Endodermal cell (in vitro differentiated cells): ENCODE measurements around the gene SUGCT. TPM values are rescaled to one million over a fixed set of nuclear protein-coding genes. Genes with fewer than 3 reads are reported as not detected.
A peak's percentile ranks its signal among the peaks of the same experiment; 100 is the strongest.

ENCODE experiments used
- DNase-seq: peaks from one replicate; pipeline ENCODE4 v3.0.0-alpha.2; 2017
- H3K27ac ChIP-seq: 2 replicates; pipeline ENCODE4 v1.5.1; 2013; ENCODE audit warnings: mild to moderate bottlenecking, low read depth, low read length, moderate library complexity
- H3K27me3 ChIP-seq: 2 replicates; pipeline ENCODE4 v1.6.1; 2013; ENCODE audit warnings: mild to moderate bottlenecking, low read length, moderate library complexity; ENCODE audit not compliant: insufficient read depth, control insufficient read depth, poor library complexity, severe bottlenecking
- H3K36me3 ChIP-seq: 2 replicates; pipeline ENCODE4 v1.7.0; 2013; ENCODE audit warnings: mild to moderate bottlenecking, low read length, moderate library complexity; ENCODE audit not compliant: control insufficient read depth, insufficient read depth
- H3K4me1 ChIP-seq: one replicate; pipeline ENCODE4 v1.7.0; 2013; ENCODE audit warnings: low read length; ENCODE audit not compliant: control insufficient read depth, insufficient read depth
- H3K4me3 ChIP-seq: 2 replicates; pipeline ENCODE4 v1.5.1; 2013; ENCODE audit warnings: mild to moderate bottlenecking, low read length, moderate library complexity
- H3K9ac ChIP-seq: 2 replicates; pipeline ENCODE4 v1.6.1; 2013; ENCODE audit warnings: mild to moderate bottlenecking, low read length, moderate library complexity; ENCODE audit not compliant: poor library complexity, severe bottlenecking; ENCODE audit errors: extremely low read depth
- H3K9me3 ChIP-seq: 2 replicates; pipeline ENCODE4 v1.6.1; 2013; ENCODE audit warnings: mild to moderate bottlenecking, low read length, moderate library complexity; ENCODE audit not compliant: control insufficient read depth
- H3K27ac Mint-ChIP-seq: 2 replicates; pipeline ENCODE4 v1.8.0; 2020; ENCODE audit warnings: mixed read lengths
- H3K27me3 Mint-ChIP-seq: 2 replicates; pipeline ENCODE4 v1.8.0; 2021; ENCODE audit warnings: mild to moderate bottlenecking, mixed read lengths; ENCODE audit not compliant: insufficient read depth
- H3K36me3 Mint-ChIP-seq: 2 replicates; pipeline ENCODE4 v1.8.0; 2020; ENCODE audit warnings: low read depth, mixed read lengths
- H3K4me1 Mint-ChIP-seq: 2 replicates; pipeline ENCODE4 v1.8.0; 2020; ENCODE audit warnings: mixed read lengths
- H3K4me3 Mint-ChIP-seq: 2 replicates; pipeline ENCODE4 v1.8.0; 2020; ENCODE audit warnings: mild to moderate bottlenecking, moderate library complexity, mixed read lengths
- H3K9me3 Mint-ChIP-seq: 2 replicates; pipeline ENCODE4 v1.8.0; 2020; ENCODE audit warnings: mild to moderate bottlenecking, mixed read lengths
- WGBS, 2 experiments: methylation state at CpG; one replicate each; pipeline versions ENCODE4 v1.1.5 to v1.1.7; 2013; ENCODE audit warnings: missing lambda C conversion rate in 2 of 2, mixed read lengths in 1 of 2; ENCODE audit not compliant: insufficient coverage in 1 of 2, insufficient read length in 1 of 2; 5-methylcytosine and 5-hydroxymethylcytosine counted together
- total RNA-seq, 2 donors: library from RNA; stranded (reverse); fragmentation: NEBNext Ultra II Directional in 1 of 2; extraction: Animal tissue kit (Norgen Biotek cat#: 25700) in 1 of 2; gene quantifications; 2 replicates in 1 of 2; 3 replicates in 1 of 2; pipeline ENCODE4 v1.2.1, GENCODE V29; 2021
- TF ChIP-seq, protein P1 (sequence below): fragments of 200-600 bp; sonication (generic); conservative IDR thresholded peaks from 2 replicates; pipeline ENCODE4 v1.5.0; 2021; ENCODE audit warnings: antibody characterized with exemption, mild to moderate bottlenecking

The SUGCT gene
- total RNA-seq, 2 donors from 2014 or later: 3.6 to 3.9 TPM

DNA sequence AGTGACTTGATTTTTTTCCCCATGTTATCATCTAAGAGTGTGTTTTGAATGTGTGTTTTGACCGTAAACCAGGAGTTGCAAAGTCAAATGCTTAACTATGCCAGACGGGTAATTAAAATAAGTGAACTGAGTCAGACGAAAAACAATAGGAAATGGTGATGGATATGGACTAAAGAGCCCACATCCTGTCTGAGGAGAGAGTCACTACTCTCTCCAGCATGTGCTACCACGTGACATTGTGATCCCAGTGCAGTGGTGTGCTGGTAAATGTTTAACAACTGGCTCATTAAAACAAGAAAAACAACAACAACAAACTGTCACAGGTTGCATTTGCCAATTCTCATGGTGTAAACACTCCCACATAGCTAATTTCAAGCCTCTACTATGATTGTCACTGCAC is 164.3 kb downstream of the SUGCT start:
- Histone ChIP-seq H3K9ac (no peak overlapping the region), H3K27ac (no peak overlapping the region), H3K4me3 (no peak overlapping the region), H3K9me3 (no peaks in the 10 kb centered on the region), H3K27me3 (no peaks in the 10 kb centered on the region), H3K4me1 (no peaks in the 10 kb centered on the region), H3K36me3 (no peaks in the 10 kb centered on the region)
- Mint-ChIP-seq H3K4me1 (peaks cover 5% of the 10 kb centered on the region), H3K9me3 (peaks cover 2% of the 10 kb centered on the region), H3K4me3 (no peak overlapping the region), H3K27ac (peak overlapping the region; percentile 21), H3K27me3 (no peaks in the 10 kb centered on the region), H3K36me3 (no peaks in the 10 kb centered on the region)
- 82% methylated on average over 4 of the region's 4 CpGs for WGBS, 2 experiments
- DNase-seq: peak; percentile 45
- TF ChIP-seq, protein P1, sequence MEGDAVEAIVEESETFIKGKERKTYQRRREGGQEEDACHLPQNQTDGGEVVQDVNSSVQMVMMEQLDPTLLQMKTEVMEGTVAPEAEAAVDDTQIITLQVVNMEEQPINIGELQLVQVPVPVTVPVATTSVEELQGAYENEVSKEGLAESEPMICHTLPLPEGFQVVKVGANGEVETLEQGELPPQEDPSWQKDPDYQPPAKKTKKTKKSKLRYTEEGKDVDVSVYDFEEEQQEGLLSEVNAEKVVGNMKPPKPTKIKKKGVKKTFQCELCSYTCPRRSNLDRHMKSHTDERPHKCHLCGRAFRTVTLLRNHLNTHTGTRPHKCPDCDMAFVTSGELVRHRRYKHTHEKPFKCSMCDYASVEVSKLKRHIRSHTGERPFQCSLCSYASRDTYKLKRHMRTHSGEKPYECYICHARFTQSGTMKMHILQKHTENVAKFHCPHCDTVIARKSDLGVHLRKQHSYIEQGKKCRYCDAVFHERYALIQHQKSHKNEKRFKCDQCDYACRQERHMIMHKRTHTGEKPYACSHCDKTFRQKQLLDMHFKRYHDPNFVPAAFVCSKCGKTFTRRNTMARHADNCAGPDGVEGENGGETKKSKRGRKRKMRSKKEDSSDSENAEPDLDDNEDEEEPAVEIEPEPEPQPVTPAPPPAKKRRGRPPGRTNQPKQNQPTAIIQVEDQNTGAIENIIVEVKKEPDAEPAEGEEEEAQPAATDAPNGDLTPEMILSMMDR: no peak

DNA sequence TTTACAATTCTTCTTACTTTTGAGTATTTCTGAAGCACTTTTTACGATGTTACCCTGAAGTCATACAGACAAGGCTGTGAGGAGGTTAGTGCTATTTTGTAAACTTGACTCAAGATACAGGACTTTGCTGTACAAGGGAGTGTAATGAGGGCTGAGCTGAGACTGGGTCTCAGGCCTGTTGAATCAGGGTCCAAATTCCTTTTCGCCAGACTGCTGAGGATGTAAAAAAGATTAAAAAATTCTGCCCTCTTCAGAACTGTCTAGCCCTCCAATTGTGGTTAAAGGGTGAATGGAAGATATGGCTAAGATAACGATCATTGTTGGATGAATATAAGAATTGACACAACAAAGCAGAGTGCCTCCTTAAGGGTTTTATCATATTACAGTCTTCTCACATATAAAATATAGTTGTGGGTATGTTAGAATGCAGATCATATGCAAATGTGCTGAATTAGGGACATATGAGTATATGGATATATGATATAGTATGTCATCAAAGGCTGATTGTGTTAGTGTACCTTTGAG is 165.4 kb downstream of the SUGCT start:
- H3K27me3 ChIP-seq: no peaks in the 10 kb centered on the region
- Mint-ChIP-seq H3K9me3 (peaks cover 2% of the 10 kb centered on the region), H3K36me3 (no peaks in the 10 kb centered on the region), H3K4me3 (no peak overlapping the region), H3K4me1 (peaks cover 9% of the 10 kb centered on the region), H3K27me3 (no peaks in the 10 kb centered on the region), H3K27ac (no peak overlapping the region)
- no peak overlapping the region for H3K9ac ChIP-seq
- 99 to 100% methylated on average over 1 to 3 of the region's 3 CpGs for WGBS, 2 experiments
- H3K9me3 ChIP-seq: no peaks in the 10 kb centered on the region
- no peak overlapping the region for H3K27ac ChIP-seq
- DNase-seq: no peak
- no peaks in the 10 kb centered on the region for H3K4me1 ChIP-seq
- H3K36me3 ChIP-seq: no peaks in the 10 kb centered on the region
- H3K4me3 ChIP-seq: no peak overlapping the region
- TF ChIP-seq, protein P1: no peak

DNA sequence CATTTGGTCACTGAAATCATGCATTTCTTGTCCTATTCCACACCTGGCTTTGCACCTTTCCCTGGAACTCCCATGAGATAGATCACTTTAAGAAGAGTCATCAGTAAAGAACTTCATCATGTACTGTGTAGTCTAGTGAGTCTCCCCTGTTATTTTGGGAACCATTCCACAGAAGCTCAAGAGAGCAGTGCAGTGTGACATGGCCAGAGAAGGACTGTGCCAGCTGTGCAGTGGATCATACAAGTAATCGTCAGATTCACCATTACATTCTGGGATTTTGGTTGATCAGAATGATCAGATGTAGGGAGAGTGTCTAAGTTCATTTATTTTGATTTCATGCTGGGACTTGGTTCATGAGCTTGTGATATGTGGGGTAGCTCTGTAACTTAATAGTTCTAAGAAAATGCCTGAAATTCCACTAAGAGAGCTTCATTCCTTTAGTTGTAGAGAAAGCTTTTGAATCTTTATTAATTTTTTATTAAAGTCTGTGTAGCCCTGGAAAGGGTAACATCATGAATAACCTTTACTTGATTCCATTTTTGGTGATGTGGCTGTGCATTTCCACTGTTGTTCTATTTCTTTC is 166.8 kb downstream of the SUGCT start:
- no peaks in the 10 kb centered on the region for H3K27me3 ChIP-seq
- DNase-seq: no peak
- TF ChIP-seq, protein P1: no peak
- no peak overlapping the region for H3K4me3 Mint-ChIP-seq
- H3K9me3 Mint-ChIP-seq: peaks cover 2% of the 10 kb centered on the region
- H3K9ac ChIP-seq: no peak overlapping the region
- H3K27me3 Mint-ChIP-seq: no peaks in the 10 kb centered on the region
- H3K4me3 ChIP-seq: no peak overlapping the region
- H3K27ac ChIP-seq: no peak overlapping the region
- WGBS, 2 experiments: 93% methylated on average over 1 of the region's 1 CpG; no CpG with 5 or more reads in 1 of the 2 experiments
- H3K27ac Mint-ChIP-seq: no peak overlapping the region
- peaks cover 14% of the 10 kb centered on the region for H3K4me1 Mint-ChIP-seq
- no peaks in the 10 kb centered on the region for H3K36me3 Mint-ChIP-seq
- H3K36me3 ChIP-seq: no peaks in the 10 kb centered on the region
- H3K4me1 ChIP-seq: no peaks in the 10 kb centered on the region
- H3K9me3 ChIP-seq: no peaks in the 10 kb centered on the region
